Measurements from ENCODE around the gene ACVRL1.

ACVRL1 gene

GRCh38 chr12:51907083-51907855 is at the start of gene ACVRL1:
TSS of gene ACVRL1 (plus strand) at chr12:51907504. CDS start at chr12:51912475, 4,971 bp downstream.
- TF ChIP-seq MAX (IDR thresholded peaks at IDR 0.05), result no peak
- peak; percentile 40; the same call in 1 of the 2 replicates for TF ChIP-seq ZBTB7A (IDR thresholded peaks at IDR 0.05; ENCODE audit: low read depth)
- no peak for TF ChIP-seq FOXM1 (IDR thresholded peaks at IDR 0.05; ENCODE audit: borderline replicate concordance, low read depth)
- no peak for TF ChIP-seq CREB1 (IDR thresholded peaks at IDR 0.05; ENCODE audit: low read depth)

- TF ChIP-seq CREB1 (IDR thresholded peaks at IDR 0.05; ENCODE audit: low read depth) (no peak), TAF1 (IDR thresholded peaks at IDR 0.05; ENCODE audit: low read depth) (no peak), CEBPB (IDR thresholded peaks at IDR 0.05) (no peak), TEAD4 (IDR thresholded peaks at IDR 0.05) (no peak), USF1 (IDR thresholded peaks at IDR 0.05) (no peak), TCF12 (IDR thresholded peaks at IDR 0.05; ENCODE audit: low read depth) (no peak), YY1 (IDR thresholded peaks at IDR 0.05; ENCODE audit: low read depth) (no peak), EGR1 (IDR thresholded peaks at IDR 0.05) (no peak), NFIC (IDR thresholded peaks at IDR 0.05) (no peak), FOXM1 (IDR thresholded peaks at IDR 0.05; ENCODE audit: borderline replicate concordance, low read depth) (no peak)
Observed at GRCh38 chr12:51860986-51861385, 46.3 kb upstream of the ACVRL1 start.

- TF ChIP-seq ZBTB7A (IDR thresholded peaks at IDR 0.05; ENCODE audit: low read depth) (no peak), CREB1 (IDR thresholded peaks at IDR 0.05; ENCODE audit: low read depth) (no peak), YY1 (IDR thresholded peaks at IDR 0.05; ENCODE audit: low read depth) (no peak), TAF1 (IDR thresholded peaks at IDR 0.05; ENCODE audit: low read depth) (no peak), TCF12 (IDR thresholded peaks at IDR 0.05; ENCODE audit: low read depth) (no peak), CEBPB (IDR thresholded peaks at IDR 0.05) (no peak), TEAD4 (IDR thresholded peaks at IDR 0.05) (no peak), USF1 (IDR thresholded peaks at IDR 0.05) (no peak), MAX (IDR thresholded peaks at IDR 0.05) (no peak), REST (IDR thresholded peaks at IDR 0.05; ENCODE audit: low read depth) (no peak), FOXM1 (IDR thresholded peaks at IDR 0.05; ENCODE audit: borderline replicate concordance, low read depth) (no peak), EP300 (IDR thresholded peaks at IDR 0.05; ENCODE audit: borderline replicate concordance) (no peak), NFIC (IDR thresholded peaks at IDR 0.05) (no peak), EGR1 (IDR thresholded peaks at IDR 0.05) (no peak), RAD21 (IDR thresholded peaks at IDR 0.05; ENCODE audit: low read depth) (no peak)
Observed at GRCh38 chr12:51862947-51863346, 44.4 kb upstream of the ACVRL1 start.

GRCh38 chr12:51863363-51863932 is 43.9 kb upstream of the ACVRL1 start:
- TF ChIP-seq EP300 (IDR thresholded peaks at IDR 0.05; ENCODE audit: borderline replicate concordance) (no peak), YY1 (IDR thresholded peaks at IDR 0.05; ENCODE audit: low read depth) (no peak), TCF12 (IDR thresholded peaks at IDR 0.05; ENCODE audit: low read depth) (no peak), TAF1 (IDR thresholded peaks at IDR 0.05; ENCODE audit: low read depth) (no peak), ZBTB7A (IDR thresholded peaks at IDR 0.05; ENCODE audit: low read depth) (no peak), CREB1 (IDR thresholded peaks at IDR 0.05; ENCODE audit: low read depth) (no peak), USF1 (IDR thresholded peaks at IDR 0.05) (no peak), TEAD4 (IDR thresholded peaks at IDR 0.05) (no peak), NFIC (IDR thresholded peaks at IDR 0.05) (no peak)

- TF ChIP-seq YY1 (IDR thresholded peaks at IDR 0.05; ENCODE audit: low read depth), result no peak
- no peak for TF ChIP-seq USF1 (IDR thresholded peaks at IDR 0.05)
- peak; percentile 30; the same call in 1 of the 2 replicates for TF ChIP-seq MAX (IDR thresholded peaks at IDR 0.05)
- peak; percentile 96 for TF ChIP-seq ZBTB7A (IDR thresholded peaks at IDR 0.05; ENCODE audit: low read depth)
- no peak for TF ChIP-seq EGR1 (IDR thresholded peaks at IDR 0.05)
- no peak for TF ChIP-seq REST (IDR thresholded peaks at IDR 0.05; ENCODE audit: low read depth)
- TF ChIP-seq TAF1 (IDR thresholded peaks at IDR 0.05; ENCODE audit: low read depth), result 0 out of 2 replicates have a peak, but pooled peaks have one; percentile 34
- no peak for TF ChIP-seq CEBPB (IDR thresholded peaks at IDR 0.05)
- peak; percentile 32; the same call in 1 of the 2 replicates for TF ChIP-seq TCF12 (IDR thresholded peaks at IDR 0.05; ENCODE audit: low read depth)
- TF ChIP-seq NFIC (IDR thresholded peaks at IDR 0.05), result no peak
- TF ChIP-seq EP300 (IDR thresholded peaks at IDR 0.05; ENCODE audit: borderline replicate concordance), result no peak
Observed at GRCh38 chr12:51863933-51864832, 43.1 kb upstream of the ACVRL1 start.

Measured in Ishikawa (cell line).